ENCODE measurements around the gene CAMTA1.
"Not testable (repeated sequence)": the region's sequence is repeated elsewhere in the genome, so short reads cannot be mapped to it uniquely, and the experiment has no call there.

The CAMTA1 gene

DNA sequence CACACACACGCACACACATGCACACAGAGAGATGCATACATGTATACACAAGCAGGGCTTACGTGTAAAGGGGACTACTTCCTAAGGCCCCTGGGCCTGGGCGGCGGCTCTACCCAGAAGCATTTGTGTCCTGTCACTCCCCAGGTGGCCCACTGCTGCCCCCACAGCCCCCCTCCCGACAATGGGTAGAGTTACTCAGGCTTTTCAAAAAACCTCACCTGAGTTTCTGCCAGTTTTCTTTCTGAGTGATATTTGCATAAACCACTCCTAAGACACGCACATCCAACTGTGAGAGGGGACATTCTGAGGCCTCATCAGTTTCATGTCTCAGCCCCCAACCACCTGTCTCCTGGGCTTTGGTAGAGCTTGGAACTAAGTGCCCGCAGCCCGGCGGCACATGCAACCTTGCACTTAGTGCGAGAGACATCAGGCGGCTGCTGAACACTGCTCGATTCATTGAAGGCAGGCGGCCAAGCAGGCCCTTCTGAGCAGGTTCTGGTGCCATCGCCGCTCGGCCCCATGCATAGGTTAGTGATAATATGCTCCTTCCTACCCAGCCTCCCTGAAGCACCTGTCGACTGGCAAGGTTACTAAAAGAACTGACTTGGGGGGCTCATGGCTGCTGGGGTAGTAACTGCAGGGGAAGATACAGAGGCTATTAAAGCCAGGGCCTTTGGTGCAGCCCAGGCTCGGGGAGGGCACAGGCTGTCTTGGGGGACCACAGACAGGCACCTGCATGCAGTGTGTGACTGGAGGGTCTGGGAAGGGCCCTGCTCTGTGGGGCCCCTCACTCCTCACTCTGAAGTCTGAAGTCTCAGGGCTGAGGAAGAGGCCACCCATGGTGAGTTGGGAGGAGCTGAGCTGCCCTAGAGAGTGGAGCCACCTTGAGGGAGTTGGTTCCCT is 621.6 kb downstream of the CAMTA1 start:
- no peak for DNase-seq (ENCODE audit: low read depth, low spot score)

DNA sequence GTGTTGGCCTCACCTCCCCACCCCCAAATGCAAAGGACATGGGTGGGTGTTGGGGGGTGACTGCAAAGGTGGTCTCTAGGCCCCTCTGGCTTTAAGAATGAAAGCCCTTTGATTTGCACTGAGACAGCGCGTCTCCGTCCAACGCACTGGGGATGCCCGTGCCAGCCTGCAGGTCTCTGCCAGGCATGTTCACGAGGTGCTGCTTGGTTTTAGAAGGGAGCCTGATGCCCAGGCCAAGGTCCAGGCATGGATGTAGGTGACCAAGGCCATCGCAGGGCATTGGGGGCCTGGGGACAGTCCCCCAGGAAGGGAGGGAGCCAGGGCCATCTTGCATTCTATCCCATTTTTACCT is 622.3 kb downstream of the CAMTA1 start:
- no peak for DNase-seq (ENCODE audit: low read depth, low spot score)

DNA sequence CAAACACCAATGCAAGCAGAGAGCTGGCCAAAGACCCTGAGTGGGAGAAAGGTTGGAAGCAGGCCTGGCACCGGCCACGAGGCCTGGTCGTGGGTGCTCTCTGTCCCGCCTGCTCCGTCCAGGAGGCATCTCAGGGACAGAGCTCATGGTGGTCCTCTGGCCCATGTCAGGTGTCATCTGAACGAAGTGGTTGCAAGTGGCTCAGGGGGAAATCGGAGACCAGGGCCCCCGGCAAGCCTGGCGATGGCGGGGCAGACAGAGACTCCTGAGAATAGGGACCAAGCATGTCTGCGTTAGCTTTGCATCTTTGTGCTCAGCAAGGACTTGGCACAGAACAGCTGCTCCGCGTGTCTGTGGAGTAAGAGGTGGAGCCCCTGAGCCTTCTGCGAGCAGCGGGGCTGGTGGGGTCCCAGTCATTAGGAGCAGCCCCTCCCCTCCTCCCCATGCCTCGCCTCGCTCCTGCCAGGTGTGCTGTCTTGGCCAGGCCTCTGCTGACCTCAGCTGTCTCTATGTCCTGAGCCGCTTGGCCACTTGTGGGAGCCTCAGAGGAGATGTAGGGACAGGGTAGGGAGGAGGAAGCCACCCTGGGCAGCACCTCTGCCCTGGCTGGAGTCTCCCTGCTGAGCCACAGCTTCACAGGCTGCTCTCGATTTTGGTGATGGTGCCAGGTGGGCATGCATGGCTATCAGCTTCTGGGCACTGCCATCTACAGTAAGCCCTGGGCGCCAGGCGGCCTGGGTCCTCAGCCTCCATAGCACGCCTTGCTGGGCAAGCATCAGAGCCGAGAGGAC is 622.9 kb downstream of the CAMTA1 start:
- no peak for DNase-seq (ENCODE audit: low read depth, low spot score)

DNA sequence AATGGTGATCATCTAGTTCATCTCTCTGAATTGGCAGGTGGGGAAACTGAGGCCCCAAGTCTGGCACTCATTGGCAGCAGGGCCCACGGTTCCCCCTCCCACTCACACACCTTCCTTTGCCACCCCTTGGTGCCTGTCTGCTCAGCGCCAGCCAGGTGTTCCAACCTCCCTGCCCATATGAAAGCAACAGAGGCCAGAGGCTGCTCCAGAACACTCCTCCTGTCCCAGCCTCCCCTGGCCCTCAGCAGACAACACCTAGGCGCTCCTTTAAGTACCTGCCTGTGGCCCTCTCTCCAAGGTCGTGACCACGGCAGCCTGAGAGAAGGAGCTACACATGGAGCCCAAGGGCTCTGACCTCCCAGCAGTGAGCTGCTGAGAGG is 623.5 kb downstream of the CAMTA1 start:
- DNase-seq (ENCODE audit: low read depth, low spot score) = no peak

DNA sequence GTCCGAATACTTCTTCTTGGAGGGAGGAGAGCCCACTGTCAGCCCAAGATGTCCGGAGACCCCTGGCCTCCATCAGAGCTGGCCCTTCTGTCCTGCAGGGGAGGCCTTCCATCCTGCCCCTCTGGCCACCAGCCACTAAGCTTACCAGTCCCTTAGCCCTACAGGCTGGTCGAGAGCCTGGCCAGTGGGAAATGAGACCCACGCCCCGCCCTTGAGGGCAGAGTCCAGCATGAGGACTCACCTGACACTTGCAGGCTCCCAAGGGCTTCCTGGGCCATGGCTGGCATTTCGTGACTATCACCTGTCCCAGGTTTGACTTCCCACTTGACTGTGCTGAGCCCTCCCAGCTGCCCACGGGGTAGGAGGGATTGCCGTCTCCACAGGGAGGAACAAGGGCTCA is 624.0 kb downstream of the CAMTA1 start:
- no peak for DNase-seq (ENCODE audit: low read depth, low spot score)

DNA sequence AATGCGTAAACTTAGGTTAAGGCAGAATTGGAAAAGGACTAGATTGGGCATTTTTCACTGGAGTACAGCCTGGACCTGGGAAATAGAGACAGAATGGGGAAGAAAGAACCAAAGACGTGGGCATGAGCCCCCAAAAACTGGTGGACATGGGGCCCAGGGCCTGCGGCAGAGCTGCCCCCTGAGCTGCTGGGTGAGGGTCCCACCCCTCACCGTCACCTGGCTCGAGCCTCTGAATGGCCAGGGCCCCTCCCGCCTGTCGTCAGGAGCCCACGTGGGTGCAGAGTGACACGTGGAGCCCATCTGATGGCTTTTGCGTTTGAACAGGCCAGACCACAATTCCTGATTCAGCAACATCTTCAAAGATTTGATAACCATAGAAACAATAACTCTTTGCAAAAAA is 624.9 kb downstream of the CAMTA1 start:
- DNase-seq (ENCODE audit: low read depth, low spot score) = no peak

DNA sequence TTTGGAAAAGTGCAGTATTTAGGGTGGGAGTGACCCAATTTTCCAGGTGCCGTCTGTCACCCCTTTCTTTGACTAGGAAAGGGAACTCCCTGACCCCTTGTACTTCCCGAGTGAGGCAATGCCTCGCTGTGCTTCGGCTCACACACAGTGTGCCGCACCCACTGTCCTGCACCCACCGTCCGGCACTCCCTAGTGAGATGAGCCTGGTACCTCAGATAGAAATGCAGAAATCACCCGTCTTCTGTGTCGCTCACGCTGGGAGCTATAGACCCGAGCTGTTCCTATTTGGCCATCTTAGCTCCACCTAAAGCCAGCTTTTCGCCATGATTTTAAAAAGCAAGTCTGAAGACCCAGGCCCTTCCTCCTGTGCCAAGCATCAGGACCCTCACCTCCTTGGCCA is 632.4 kb downstream of the CAMTA1 start:
- DNase-seq (ENCODE audit: low read depth, low spot score) = not testable (repeated sequence)

DNA sequence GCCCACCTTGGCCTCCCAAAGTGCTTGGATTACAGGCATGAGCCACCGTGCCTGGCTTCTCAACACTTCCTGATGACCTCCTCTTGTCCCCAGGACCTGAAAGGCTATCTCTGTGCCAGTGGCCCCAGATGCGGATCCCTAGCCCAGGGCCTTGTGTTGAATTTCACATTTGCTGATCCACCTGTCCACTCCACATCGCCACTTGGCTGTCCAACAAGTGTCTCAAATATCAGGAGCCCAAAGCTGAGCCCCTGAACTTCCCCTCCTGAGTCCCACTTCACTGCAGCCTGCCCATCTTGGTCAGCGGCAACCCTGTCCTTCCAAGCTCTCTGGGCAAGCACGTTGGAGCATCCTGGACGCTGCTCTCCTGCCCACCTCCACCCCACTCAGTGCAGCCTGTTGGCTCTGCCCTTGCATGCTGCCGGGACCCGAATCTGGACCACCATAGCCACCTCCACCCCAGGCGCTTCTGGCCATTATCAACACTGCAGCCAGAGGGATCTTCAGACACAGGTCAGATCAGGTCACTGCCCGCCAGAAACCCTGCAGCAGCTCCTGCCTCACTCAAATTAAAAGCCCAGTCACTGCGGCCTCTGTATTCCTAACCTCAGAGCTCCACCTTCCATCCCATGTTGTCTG is 633.3 kb downstream of the CAMTA1 start:
- DNase-seq (ENCODE audit: low read depth, low spot score) = no peak

DNA sequence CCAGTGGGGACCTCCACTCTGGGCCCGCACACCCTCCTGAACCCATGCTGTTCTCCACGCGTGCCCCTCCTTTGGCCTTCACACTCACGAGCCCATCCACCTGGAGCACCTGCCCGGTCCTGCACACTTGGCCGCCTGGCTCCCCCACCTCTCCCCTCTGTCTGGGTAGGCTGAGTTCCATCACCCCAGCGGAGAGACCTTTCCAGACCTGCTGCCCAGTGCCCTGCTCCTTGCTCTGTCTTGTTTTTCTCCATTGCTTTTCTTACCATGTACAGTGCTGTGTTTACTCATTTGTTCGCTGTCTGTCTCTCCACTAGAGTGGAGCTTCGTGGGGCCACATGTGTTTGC is 634.8 kb downstream of the CAMTA1 start:
- no peak for DNase-seq (ENCODE audit: low read depth, low spot score)

DNA sequence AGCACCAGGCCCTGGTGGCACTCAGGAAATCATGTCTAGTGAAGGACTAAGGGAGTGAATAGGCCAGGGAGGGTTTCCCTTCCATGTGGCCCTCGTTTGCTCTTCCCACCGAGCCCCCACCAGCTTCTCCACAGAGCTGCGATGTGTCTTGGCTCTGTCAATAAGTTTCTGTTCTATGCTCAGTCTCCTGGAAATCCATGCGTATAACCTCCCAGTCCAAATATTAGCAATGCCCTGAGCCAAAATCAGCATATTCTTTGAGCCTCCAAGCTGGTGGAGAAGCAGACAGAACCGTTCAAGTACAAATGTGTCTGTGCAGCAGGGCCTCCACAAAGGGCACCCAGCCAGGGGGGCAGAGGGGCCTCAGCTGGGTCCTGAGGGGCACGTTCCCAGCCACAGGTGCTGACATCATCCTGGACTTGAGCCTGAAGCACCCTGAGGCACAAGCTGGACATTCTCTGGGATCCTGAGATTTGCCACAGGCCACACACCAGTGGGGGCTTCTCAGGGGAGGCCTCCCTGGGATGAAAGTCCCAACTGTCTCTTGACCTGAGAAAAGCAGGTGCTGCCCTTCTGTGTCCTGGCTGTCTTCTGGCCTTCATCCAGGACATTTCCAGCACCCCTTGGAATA is 635.3 kb downstream of the CAMTA1 start:
- DNase-seq (ENCODE audit: low read depth, low spot score) = no peak

DNA sequence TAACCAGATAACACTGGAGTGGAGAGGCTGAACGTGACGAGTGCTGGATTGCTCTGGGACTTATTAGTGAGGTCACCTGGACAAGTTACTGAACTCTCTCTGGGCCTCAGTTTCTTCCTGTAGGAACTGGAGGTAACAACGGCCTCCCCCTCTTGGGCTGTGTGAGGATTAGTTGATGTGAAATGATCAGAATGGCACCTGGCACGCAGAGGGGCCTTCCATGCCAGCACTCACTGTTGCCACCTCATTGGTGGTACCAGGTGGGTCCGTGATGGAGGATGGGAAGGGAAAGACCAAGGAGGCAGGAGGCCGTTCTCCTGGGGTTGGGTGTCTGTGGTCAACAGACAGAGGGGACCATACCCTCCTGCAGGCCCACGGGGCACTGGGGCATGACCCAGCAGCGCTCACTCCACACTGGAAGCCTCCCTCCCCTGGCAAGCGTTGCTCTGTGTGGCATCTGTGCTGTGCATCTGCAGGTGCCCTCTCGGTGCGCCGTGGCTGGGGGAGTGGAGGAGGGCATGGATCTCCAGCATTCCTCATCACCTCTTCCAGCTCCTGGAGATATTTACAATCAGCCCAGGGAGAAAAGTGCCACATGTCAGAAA is 636.3 kb downstream of the CAMTA1 start:
- no peak for DNase-seq (ENCODE audit: low read depth, low spot score)

DNA sequence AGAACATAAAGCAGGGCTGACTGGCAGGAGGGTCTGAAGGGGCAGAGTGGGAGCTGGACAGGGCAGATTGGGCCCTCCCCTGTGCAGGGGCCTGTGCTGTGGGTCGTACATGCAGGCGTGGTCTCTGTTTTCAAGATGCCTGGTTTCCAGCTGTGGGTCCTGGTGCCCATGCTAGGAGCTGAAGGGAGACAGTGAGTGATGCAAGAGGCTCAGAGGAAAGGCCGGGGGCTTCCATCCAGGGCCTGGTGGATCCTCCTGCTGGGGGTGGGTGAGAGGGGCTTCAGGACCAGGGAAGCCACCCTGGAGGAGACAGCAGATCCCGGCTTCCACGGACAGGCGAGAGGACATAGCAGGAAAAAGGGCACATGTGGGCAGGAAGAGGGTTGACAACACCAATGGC is 636.8 kb downstream of the CAMTA1 start:
- DNase-seq (ENCODE audit: low read depth, low spot score) = no peak

DNA sequence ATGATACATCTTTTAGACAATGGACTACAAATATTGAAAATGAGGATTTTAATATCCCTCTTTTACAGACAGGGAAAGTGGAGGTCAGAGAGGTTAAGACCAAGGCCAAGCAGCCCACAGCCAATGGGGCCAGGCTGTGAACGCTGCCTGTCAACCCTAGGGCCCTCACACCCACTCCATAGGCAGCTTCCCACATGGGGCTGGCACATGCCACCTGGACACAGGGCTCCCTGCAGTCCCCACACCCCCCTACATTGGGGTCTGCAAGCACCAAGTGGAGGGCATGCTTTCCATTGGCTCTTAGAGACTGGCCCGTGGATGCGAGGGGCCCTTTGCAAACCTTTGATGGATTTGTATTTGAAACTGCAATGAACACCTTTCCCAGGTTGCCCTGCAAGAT is 637.3 kb downstream of the CAMTA1 start:
- no peak for DNase-seq (ENCODE audit: low read depth, low spot score)

DNA sequence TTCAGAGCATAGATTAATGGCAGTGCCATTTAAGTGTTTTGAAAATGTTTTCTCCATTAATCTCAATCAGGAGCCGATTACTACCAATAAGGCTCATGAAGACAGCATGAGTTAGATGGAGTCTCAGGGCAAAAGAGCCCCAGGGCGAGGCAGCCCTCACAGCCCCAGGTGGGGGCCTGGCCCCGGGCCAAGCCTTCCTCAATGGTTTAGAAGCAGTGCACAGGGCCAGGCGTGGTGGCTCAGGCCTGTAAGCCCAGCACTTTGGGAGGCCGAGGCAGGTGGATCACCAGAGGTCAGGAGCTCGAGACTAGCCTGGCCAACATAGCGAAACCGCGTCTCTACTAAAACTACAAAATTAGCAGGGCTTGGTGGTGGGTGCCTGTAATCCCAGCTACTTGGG is 637.7 kb downstream of the CAMTA1 start:
- no peak for DNase-seq (ENCODE audit: low read depth, low spot score)

DNA sequence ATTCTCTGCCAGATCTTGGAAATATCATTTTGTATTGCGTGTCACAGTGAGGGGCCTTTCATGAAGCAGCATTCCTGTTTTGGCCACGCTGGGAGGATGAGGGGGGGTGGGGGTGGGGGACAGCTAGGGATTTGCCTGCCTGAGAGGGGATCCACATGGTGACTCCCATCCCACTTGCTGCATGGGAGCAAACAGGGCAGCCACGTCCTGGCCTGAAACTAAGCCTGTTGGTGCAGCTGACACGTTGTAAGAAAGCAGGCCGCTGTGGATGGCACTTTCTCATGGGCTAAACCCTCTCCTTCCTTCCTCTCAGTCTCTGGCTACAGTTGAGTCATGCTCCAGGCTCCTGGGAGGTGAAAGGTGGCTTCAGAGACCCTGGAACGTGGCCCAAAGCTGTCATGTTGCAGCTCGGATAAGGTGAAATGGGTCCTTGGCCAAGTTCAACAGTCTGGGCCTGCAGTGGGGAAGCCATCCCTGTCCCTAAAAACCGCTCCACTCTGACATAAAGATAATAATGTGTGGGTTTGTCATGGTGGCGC is 639.2 kb downstream of the CAMTA1 start:
- DNase-seq (ENCODE audit: low read depth, low spot score) = no peak

DNA sequence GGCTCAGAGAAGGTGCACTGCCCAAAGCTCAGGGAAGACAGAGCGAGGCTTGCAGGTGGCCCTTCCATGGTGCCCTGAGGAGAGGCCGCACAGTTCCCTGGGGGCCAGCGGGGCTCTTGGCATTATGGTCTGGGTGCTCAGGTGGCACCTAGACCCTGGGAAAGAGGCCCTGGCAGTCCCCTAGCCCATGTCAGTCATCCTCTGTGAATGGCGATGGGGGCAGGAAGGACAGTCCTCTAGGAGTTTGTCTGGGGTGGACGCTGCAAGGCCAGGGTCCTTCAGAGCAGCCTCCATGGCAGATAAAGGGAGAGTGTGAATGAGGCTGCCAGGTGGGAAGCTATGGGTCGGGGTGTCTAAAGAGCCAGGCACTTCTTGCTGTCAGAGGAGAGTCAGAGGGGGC is 640.0 kb downstream of the CAMTA1 start:
- DNase-seq (ENCODE audit: low read depth, low spot score) = no peak

DNA sequence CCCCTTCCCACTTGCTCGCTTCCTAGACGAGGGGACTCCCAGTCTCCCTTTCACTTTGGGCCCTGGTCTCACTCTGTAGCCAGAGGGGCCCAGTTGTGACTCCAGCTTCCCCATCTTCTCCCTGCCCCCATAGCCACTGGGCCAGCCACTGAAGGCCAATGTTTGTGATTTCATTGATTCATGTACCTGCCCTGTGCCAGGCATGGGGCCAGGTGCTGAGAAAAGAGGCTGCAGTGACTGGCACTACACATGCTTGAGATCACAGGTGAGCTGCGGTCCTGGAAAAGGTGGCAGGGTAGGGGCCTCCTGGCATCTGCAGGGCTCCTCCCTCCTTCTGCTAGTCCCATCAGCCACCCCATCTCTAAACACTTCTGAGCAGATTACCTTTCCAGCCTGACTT is 640.5 kb downstream of the CAMTA1 start:
- no peak for DNase-seq (ENCODE audit: low read depth, low spot score)

DNA sequence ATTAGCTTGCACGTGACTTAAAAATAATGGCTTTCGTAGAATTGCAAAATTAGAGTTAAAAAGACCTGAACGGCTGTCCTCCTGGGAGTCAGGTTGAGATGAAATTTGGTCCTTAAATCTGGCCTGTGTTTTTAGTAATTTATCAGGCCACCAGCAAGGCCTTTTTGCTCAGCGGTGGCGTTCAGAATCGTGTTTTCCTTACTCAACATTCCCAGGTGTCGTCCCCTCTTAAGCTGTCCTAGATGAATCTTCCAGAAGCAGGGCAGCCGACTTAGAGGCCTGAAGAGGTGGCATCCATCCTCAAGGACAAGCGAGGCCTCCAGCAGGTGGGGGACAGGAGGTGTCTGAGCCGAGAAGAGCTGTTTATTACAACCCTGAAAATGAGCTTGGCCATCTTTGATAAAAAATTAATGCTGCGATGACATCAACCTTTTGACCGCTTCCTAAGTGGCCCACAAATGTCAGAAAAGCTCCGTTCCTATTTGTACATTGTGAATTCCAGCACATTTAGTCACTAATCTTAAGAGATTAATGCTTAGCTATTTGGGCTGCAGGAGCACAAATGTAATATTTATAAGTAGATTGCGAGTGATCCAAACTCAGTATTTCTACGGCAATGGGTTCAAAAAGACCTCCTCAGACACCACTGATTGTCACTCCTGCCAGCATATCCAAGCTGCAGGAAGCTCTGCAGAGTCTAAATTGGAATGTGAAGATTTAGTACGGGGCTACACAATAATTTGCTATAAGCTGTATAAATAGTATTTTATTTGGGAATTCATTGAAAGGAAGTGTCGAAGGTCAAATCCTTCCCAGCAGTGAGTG is 641.7 kb downstream of the CAMTA1 start:
- no peak for DNase-seq (ENCODE audit: low read depth, low spot score)

DNA sequence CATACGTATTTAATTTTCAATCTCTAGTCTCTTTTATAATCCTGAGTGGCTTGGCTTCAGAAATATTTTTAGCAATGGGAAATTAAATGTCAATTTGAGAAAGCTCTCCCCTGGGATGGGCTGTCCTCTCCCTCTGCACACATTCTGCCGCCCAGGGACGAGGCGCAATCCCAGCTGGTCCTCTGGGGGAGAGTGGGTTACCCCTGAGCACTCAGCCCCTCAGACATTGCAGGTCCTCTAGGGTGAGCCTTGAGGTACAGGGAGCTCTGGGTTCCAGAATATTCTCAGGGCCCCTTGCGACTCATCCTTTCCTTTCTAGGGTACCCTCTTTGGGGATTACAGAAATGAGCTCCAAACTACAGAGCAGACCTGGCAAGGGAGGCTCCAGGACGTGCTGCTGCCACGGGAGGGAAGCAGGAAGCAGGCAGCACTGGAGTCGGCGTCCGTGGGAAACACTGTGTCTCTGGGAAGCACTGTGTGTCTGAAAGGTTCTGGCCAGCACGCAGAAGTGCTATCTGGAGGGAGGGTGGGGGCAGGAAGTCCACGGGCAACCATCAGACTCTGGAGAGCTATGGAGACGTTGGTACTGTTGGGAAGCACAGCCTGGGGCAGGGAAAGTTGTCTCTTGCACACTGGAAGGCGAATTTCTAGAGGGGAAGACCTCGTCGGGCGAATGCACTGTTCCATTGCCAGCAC is 642.5 kb downstream of the CAMTA1 start:
- no peak for DNase-seq (ENCODE audit: low read depth, low spot score)

DNA sequence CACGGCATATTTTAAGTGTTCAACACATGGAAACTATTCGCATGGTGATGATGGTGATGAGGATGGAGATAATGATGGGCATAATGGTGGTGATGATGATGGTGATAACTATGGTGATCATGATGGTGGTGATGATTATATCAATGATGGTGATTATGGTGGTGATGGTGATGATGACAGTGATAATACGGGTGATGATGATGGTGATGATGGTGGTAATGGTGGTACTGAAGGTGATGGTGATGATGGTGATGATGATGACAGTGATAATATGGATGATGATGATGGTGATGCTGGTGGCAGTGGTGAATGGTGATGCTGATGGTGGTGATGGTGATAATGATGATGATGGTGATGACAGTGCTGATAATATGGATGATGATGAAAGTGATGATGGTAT is 644.0 kb downstream of the CAMTA1 start:
- no peak for DNase-seq (ENCODE audit: low read depth, low spot score)
